NCI-H69 (cell line): ENCODE measurements around the gene ARPC2.

Source experiments
- DNase-seq: peaks from one replicate; lab custom pipeline; 2025; lab: John Stamatoyannopoulos, UW

The ARPC2 gene

GRCh38 chr2:218253232-218253625 is 36.2 kb downstream of the ARPC2 start:
- no peak for DNase-seq

GRCh38 chr2:218255446-218255845 is 38.5 kb downstream of the ARPC2 start:
- no peak for DNase-seq

DNA sequence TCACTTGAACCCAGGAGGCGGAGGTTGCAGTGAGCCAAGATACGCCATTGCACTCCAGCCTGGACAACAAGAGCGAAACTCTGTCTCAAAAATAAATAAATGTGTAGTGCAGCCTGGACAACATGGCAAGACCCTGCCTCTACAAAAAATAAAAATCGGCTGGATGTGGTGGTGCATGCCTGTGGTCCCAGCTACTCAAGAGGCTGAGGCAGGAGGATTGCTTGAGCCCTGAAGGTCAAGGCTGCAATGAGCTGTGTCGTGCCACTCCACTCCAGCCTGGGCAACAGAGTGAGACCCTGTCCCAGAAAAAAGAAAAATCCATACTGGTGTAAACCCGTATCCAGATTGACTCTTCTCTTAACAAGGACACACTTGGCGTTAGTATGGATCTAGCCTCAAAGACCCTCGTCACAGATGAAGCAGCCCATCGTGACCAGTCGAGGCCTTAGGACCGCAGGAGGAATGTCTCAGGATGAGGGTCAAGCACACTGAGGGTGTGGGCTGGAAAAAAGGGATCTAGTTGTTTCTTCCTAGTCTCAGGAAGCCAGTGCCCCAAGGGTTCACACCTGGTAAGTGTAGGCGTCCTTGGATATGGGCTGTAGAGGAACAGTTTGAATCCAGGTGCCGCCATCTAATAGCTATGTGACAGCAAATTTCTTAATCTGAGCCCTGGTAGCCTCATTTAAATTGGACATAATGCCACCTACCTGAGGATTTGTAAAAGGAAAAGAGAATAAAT is 39.8 kb downstream of the ARPC2 start:
- DNase-seq, result no peak

DNA sequence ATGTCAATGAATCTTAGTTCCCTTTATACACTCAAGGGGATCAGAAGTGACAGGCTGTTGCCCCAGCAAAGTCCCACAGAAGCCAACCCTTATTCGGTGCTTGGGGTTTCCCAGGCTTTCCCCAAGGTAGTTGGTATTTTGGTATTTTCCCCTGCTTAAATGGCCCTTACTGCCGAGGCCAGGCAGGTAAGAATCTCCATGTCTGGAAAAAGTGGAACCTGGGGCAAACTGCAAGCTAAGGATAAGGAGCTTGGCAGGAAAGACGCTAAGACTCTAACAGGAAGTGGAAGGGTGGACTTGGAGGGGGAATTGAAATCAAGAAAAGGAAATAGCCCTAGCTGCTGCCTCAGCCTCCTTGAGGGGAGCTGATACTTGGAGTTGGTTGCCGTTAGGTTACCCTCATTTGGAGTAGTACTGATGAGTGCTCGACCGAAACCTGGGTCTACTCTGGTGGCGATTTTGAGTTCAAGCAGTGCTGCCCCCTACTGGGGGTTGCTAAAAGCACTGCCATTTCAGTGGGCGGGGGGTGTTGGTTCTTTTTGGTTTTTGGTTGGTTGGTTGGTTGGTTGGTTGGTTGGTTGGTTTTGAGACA is 40.5 kb downstream of the ARPC2 start:
- DNase-seq, result peak; percentile 12

- no peak for DNase-seq
Measured at GRCh38 chr2:218259099-218259961, 42.3 kb downstream of the ARPC2 start.

- DNase-seq, result no peak
Measured at GRCh38 chr2:218260166-218260565, 43.2 kb downstream of the ARPC2 start.

DNA sequence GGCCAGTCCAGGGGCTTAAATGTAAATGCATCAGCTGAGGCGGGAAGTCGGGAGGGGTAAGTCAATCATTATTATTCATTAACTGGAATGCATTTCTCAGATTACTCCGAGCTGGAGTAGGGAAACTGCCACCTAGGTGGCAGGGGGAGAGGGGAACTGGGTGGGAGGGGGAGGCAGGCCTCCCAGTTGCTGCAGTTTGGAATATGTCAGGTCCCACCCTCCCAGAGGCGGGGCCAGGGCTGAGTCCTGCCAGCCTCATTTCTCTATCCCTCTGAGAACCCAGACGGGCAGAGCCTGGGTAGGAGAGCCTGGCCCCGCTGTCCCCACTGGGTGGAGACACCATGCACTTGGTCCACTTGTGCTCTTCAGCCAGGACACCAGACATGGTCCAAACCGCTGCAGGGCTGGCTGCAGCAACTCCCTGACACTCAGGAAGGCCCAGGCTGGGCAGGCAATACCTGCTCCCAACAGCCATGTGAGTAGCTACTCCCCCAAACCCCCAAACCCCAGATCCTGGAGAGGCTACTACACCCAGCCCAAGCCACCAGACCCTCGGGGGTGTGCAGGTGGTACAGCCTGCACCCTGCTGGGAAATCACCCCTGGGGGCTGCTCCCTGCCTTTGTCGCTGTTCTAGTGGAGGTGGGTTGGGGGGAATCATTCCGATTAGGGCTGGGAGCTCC is 43.9 kb downstream of the ARPC2 start, which contains the start of gene GPBAR1:
Gene GPBAR1 (plus strand): TSS at position 274 of the 681 bp plus-strand sequence. CDS start 1,710 bp downstream, outside the sequence.
- DNase-seq, result peak; percentile 6

GRCh38 chr2:218261423-218262236 is 44.6 kb downstream of the ARPC2 start:
- DNase-seq, result peak; percentile 19

GRCh38 chr2:218262237-218262600 is 45.2 kb downstream of the ARPC2 start:
- DNase-seq, result no peak

DNA sequence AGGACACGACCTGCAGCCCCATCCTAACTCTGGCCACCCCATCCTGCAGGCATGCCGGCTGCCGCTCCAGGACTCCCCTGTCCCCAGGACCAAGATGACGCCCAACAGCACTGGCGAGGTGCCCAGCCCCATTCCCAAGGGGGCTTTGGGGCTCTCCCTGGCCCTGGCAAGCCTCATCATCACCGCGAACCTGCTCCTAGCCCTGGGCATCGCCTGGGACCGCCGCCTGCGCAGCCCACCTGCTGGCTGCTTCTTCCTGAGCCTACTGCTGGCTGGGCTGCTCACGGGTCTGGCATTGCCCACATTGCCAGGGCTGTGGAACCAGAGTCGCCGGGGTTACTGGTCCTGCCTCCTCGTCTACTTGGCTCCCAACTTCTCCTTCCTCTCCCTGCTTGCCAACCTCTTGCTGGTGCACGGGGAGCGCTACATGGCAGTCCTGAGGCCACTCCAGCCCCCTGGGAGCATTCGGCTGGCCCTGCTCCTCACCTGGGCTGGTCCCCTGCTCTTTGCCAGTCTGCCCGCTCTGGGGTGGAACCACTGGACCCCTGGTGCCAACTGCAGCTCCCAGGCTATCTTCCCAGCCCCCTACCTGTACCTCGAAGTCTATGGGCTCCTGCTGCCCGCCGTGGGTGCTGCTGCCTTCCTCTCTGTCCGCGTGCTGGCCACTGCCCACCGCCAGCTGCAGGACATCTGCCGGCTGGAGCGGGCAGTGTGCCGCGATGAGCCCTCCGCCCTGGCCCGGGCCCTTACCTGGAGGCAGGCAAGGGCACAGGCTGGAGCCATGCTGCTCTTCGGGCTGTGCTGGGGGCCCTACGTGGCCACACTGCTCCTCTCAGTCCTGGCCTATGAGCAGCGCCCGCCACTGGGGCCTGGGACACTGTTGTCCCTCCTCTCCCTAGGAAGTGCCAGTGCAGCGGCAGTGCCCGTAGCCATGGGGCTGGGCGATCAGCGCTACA is 45.9 kb downstream of the ARPC2 start:
- DNase-seq, result no peak

GRCh38 chr2:218263817-218264641 is 47.0 kb downstream of the ARPC2 start:
- no peak for DNase-seq

DNA sequence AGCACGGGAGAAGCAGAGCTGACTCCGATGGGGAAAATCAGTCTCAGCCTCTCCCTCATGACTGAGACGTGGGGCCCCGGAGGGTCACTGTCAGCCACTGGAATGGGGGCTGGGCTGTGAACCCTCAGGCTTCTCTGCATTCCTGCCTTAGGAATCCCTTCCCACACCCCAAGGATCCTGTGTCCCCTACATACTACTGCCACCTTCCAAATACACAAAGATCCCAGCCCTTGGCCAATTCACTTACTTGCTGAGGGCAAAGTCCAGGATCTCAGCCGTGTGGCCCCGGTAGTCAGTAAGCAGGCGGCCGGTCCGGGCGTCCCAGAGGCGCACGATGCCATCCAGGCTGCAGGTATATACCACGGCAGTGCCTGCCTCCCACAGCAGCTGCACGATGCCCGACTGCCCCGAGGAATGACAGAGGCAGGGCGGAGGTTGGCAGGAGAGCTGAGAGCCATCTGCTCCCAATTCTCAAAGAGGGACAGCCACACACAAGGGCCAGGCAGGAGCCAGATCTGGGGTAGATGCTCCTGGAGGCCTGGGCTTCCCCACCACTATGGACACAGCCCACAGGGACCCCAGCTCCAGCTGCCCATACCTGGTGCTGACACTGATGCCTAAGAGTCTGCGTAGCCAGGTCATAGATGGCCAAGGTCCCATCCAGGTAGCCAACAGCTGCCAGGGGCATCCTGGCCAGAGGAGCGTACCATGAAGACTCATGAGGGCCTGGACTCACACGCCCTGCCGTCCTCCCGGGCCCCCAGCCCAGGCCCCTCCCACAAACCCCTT is 48.0 kb downstream of the ARPC2 start:
- DNase-seq, result no peak

DNA sequence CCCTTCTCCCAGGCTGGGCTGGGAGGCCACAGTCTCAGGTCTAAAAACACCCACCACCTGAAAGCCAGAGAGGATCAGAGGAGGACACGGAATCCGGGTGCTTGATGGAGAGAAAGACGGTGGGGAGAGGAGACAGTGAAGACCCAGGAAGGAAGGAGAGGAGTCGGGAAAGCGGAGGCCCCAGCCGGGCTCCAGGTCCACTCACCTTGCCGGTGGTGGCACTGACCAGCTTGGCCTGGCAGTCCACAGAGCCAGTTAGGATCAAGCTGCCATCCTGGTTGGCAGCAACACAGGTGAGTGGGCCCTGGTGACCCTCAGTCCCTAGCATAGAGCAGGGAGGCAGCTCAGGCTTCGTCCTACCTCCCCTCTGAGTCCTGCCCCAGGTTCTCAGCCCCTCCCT is 48.6 kb downstream of the ARPC2 start:
- DNase-seq, result no peak

DNA sequence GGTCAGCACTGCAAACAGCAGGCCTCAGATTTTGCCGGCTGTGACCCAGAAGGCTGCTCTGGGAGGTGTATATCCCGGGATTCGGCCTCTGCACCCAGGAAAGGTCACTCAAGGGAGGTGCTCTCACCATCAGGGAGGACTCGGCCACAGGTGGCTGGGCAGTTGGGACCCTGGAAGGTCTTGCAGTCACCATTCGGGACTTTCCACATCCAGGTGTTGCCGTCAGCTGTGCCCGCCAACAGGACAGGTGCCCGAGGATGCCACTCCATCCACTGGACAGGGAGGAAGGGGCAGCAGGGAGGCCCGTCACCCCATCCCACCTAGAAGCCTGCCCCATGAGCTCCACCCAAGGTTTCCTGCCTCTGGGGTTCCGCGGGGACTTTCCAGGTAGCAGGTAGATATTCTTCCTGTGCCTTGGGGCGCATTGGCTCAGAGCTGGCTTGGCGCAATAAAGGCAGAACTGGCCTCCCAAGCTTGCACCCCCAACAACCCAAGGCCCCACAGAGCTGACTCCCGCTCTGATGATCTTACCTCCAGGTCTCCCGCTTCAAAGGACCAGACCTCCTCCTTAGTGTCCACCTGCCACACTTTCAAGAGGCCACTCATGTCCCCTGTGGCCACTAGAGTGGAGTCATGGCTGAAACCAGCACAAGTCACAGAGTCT is 49.5 kb downstream of the ARPC2 start:
- no peak for DNase-seq

DNA sequence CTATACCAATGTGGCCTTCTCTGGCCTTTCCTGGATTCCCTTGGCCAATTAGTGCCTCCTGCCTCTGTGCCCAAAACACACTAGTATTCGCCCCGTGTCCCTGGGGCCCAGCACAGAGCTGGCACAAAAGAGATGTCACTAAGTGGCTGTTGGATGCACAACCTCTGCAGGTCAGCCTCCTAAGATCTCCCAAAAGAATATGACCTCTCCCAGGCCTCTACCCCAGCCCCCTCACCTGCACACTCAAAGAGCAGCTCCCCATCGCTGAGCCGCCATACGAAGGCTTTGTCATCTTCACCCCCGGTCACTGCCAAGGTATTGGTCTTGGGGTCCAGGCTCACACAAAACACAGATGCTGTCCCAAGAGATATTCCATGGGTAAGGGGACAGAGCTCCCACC is 50.3 kb downstream of the ARPC2 start:
- no peak for DNase-seq

- peak; percentile 98 for DNase-seq
Measured at GRCh38 chr2:218269900-218270720, 53.1 kb downstream of the ARPC2 start, which contains the start of the genes AAMP and PNKD. Gene AAMP, minus strand, starts transcription at chr2:218270137. Its CDS starts 51 bp downstream, at chr2:218270086. Gene PNKD, plus strand, starts transcription at chr2:218270519. Its CDS starts 17 bp downstream, at chr2:218270536.
